Endometrium (tissue), 2 donors: ENCODE data around the gene GJA5.

ENCODE experiments used
- FAIRE-seq: peaks from 2 replicates; lab custom pipeline; 2012; peaks lifted over from hg19 to GRCh38; lab: Jason Lieb, UNC
- donor health status: control.
- donor health status: control.

Gene GJA5

DNA sequence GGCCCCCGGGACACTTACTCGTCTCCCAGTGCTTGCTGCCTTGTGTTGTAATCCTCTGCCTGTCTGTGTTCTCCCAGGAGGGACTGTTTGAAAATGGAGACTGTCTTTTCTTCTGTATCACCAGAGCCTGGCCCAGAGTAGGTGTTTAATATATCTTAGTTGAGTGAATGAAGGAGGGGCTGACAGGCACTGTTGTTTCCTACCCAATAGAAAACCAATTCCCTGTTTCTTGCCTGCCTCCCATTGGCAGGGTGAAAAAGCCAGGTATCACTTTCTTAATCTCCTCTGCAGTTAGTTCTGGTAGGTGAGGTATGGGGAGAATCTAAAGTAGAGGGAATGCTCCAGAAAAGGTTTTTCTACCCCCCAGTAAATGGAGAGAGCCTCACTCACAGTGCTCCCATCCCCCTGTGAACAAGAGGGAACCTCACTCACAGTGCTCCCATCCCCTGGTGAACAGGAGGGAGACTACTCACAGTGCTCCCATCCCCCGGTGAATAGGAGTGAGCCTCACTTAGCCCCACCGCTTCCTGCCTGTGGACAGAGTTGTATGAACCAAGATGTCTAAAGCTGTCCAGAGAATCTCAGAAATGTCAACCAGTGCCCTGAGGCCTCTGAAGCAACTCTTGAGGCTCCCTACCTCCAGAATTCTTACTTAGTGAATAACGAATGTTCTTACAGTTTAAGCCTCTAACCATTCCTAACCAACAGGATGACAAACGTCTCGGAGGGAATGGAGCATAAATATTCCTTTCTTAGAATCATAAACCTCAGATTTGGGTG lies at the start of gene GJA5:
GJA5 (minus strand) TSS at position 122 of the 780 bp plus-strand sequence. CDS start 1,364 bp downstream, outside the sequence.
- FAIRE-seq, result no peak

DNA sequence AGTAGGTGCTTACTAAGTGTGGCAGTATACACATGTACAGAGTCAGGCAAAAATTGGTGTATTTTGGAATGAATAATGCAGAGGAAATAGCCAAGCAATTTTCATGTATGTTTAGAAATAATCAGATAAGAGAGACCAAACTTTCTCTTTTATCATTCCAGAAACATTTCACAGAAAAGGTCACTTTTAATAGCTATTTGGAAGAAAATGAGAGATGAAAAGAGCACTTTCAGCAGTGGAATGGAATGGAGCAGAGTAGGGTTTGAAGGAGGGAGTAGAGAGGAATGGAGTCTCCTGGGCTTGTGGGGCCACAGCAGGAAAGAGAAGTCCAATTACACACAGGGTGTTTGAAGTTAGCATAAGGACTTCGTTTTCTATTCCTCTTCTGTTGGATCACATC lies 48.8 kb upstream of the GJA5 start:
- no peak for FAIRE-seq

DNA sequence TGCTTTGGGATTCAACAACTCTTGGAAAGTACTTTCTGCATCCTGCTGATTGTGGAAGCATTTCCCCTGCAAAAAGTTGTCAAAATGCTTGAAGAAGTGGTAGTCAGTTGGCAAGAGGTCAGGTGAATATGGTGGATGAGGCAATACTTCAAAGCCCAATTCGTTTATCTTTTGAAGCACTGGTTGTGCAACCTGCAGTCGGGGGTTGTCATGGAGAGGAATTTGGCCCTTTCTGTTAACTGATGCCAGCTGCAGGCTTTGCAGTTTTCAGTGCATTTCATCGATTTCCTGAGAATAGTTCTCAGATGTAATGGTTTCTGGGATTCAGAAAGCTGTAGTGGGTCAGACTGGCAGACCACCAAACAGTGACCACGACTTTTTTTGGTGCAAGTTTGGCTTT lies 47.6 kb upstream of the GJA5 start:
- FAIRE-seq, result no peak

DNA sequence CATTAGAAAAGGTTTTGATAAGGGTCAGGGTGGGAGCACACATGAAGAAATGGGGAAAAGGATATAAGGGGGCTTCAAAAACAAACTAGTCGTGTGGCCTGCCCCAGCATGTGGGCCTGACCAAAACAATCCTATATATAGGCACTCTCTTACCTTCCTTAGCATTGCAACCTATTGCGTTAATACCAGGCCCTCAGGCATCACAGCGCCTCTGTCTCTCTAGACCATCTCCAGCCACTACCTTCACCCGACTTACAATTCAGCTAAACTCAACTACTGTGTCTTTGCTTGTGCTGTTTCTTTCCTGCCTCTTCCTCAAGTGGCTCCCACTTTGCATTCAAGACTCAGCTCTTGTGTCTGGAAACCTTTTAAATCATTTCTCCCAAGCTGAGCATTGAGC lies 47.0 kb upstream of the GJA5 start:
- no peak for FAIRE-seq

DNA sequence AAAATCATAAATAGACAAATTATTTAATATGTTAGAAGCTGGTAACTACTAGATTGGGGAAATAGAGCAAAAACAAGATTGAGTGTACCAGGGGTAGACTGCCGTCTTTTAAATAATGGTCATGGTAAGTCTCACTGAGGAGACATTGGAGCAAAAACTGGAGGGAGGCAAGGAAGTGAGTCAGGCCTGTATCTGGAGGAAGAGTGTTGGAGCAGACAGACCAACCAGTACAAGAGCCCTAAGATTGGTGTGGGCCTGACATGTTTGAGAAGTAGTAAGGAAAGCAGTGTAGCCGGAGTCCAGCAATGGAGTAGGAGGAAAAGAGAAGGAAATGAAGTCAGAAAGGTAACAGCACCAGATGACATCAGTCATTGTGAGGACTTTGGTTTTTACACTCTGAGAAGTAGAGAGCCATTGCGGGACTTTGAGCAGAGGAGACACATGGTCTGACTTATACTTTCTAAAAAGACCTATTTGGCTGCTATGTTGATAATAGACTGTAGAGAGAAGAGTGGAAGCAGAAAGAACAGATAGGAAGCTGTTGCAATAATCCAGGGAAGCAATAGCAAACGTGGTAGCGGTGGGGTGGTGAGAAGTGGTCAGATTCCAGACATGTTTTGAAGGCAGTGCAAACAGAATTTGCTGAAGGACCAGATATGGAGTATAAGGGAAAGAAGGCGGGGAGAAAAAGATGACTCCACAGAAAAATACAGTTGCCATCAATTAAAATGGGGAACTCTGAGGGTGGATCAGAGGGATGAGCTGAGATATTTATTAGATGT lies 44.7 kb upstream of the GJA5 start:
- FAIRE-seq, result no peak

DNA sequence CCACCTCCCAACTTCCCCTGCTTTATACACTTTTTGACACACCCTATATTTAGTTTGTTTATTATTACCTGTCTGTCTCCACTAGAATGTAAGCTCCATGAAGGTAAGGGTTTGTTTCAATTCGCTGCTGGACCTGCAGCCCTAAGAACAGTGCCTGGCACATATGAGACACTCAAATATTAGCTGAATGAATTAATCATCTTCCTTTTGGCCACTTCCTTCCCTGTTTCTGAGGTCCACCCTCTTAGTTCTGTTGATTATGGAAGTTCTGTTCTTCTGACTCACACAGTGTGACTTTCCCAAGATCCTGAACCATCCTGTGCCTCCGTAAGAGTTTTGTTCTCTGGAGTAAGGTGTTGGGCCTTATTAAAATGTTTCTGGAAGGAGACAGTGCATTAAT lies 40.4 kb upstream of the GJA5 start:
- no peak for FAIRE-seq

DNA sequence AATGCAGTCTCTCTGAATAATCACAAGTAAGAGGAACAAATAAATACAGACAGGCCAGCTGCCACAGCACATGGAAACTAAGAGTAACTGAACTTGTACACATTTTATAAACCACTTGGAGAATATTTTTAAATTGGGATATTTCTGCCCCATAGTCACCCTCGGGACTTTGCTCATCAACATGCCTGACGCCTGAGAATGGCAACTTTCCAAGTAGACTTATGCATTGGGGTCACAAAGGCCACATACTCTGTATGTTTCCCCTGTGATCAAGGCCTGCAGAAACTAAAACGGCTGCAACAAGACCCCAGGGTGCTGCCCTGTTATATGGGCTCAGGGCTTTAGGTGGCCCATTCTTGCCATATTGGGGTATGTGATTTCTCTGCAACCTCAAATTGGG lies 38.3 kb upstream of the GJA5 start:
- FAIRE-seq, result no peak

DNA sequence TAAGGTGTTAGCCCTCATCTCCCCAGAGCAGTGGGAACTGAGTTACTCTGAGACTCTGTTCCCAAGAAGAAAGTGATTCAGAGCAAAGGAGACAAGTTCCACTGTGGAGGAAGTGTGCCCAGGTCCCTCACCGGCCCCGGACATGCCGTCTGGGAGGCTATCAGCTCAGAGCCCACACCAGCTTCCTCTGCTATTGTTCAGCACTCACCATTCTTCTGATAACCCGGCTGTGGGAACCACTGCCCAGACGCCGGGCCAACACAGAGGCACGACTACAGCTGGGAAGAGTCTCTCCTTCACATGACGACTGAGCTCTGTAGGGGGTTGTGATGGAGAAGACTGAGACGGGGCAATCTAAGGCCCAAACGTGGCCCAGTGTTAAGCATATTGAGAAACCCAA lies 34.2 kb upstream of the GJA5 start:
- no peak for FAIRE-seq

DNA sequence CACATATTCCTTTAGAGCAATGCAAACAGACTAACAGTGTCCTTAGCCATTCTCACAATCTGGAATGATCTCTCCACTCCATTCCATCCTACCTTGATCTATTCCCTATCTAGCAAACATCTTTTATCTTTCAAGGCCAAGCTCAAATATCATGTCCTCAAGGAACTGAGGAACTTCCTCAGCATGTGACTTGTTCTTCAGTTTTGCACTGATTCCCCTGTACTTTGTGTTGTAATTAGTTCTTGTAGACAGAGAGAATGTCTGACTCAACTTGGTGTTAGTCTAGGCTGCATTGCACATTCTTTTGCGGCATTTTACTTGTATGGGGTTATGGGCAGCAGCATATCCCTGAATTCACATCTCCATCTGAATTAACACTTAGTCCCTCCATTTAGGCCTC lies 31.5 kb upstream of the GJA5 start:
- no peak for FAIRE-seq

DNA sequence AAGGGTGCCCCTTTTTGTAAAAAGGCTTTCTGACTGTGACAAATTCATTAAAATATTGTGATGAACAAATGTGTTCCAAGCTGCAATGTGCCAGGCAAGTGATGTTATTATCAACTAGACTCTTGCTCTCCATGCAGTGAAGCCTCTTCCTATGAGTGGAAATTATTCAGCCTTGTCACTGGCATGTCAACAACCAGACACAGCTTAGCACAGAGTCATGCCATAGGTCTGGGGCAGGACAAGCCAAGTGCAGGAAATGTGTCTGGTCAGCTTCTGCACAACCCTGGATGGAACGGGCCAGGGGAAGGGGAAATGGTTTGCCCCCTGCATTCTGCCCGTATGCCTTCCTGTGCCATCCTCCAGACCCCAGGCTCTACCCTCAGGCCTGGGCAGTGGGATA lies 27.4 kb upstream of the GJA5 start:
- FAIRE-seq, result no peak

DNA sequence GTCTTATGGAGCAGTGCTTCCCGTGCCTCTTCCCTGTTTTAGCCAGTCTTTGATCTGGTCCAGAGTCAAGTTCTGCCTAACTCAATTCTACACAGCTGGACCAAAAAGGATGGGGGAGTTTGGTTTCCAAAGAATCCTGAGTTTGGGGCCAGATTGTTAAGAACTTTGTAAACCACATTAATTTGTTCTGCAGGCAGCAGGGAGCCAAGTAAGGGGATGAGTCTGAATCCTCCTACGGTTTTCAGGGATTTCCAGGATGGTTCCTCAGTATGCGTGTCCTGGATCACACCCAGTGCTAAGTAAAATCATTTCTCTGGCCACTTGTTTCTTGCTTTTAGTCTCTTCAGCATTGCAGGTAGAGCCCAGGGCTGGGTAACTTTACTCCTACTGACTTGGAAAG lies 26.1 kb upstream of the GJA5 start:
- FAIRE-seq, result no peak

DNA sequence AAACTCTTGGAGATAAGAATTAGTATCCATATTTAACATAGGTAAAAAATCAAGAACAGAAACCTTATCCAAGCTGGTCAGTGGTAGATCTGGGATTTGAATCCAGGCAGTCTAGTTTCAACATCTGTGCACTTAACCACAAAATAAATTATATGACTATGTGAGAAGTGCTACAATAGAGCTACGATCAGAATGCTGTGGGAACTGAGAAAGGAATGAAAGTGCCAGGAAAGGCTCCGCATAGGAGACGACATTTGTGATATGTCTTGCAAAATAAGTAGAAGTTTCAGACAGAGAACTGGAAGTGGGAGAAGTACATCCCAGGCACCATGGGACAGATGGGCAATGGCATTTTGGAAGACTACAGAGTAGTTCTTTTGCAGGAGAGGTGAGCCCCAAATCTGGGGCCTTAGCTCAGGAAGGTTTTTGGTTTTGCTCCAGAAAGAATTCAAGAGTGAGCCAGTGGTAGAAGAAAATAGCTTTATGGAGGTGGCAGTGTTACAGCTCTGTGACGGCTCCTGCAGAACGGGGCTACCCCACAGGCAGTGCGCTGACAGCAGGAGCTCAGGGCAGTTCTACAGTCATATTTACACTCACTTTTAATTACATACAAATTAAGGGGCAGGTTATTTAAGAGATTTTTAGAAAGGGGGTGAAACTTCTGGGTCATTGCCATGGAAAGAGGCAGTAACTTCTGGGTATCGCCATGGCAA lies 25.5 kb upstream of the GJA5 start:
- no peak for FAIRE-seq

DNA sequence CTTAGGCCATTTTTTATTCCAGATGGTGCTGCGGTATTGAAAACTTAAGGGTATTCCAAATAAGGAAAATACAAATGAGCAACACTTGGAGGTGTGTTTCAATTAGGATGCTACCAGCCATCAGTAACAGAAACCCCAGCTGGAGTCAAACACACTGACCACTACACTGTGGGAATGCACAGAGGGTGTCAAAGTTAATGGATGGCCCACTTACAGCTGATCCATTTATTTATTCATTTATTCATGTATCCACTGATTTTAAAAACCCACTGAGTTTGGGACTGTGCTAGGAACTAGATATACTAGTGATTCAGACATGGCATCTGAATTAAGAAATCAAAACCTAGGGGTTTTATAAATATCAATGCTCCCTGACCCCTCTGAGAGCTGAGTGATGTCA lies 24.5 kb upstream of the GJA5 start:
- no peak for FAIRE-seq

DNA sequence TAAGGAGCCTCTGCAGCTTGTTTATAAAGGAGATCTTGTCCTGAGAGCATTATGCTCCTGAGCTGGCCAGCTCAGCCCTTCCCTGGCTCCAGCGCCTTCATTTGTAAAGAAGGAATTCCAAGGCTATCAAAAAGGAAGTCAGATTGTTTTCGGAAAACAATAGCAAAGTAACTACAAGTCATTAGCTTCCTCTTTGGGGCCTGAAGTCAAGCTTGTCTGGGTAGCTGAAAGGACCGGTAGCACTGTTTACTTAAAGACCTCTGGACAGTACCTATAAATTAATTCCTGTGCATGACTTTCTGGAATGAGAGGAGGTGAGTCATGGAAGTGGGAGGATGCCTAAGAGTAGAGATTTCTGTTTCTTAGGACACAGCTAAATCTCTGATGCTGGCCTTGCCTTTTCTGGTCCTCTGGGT lies 20.7 kb upstream of the GJA5 start:
- FAIRE-seq, result no peak

DNA sequence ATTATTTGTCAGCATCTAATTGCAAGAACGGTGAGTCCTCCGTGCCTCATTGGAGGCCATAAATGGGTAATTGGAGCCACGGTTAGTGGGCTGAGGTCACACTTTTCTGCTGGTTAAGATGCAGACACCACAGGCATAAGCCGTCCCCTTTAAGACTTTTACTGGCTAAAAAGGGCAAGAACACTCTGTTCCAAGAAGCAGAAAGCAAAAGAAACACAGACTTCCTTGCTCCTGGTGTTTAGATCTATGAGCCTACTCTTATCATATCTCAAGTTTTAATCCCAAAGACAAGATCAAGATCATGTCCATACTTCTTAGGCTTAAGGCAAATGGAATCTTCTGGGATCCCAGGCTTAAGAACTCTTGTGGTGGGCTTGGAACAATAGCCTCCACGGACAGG lies 17.3 kb upstream of the GJA5 start:
- no peak for FAIRE-seq

DNA sequence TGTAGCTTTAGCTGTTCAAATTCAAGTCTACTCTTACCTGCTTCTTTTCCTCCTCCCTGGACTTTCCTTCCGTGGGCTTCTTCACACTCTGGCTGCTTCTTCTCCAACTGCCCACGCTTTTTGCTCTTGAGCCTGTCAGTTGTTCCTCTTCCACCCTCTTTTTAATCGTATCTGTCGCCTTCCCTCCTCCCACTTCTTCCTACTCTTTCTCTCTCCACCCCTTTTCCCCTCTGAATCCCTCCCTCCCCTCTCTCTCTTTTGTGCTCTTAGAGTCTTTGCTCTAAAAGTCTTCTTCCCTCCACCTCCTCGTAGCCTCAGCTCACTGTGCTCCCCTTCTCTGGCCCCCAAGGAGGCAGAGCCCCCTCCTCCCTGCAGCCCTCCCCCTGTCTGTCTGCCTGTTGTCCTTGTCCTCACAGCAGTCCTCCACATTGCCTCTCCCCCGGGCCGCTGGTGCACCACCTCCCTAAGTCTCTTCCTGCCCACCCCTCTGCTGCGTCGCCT lies 12.9 kb upstream of the GJA5 start:
- no peak for FAIRE-seq

DNA sequence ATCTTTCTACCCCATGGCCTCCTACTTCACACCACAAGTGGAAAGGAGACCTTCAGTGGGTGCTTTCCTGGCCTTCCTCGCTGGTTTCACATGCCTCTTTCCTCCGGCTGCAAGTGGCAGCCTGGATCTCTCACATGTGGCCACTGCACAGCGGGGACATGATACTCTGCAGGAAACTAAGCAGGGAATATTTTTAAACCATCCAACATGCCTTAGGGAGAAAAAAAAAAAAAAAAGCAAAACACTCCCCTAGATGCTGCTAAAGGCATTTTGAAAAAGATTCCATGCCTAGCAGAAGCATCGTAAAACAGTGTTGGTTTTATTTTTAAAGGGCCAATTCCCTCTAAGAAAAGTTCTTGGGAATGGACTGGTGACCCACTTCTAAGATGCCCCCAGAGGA lies 12.2 kb upstream of the GJA5 start:
- FAIRE-seq, result no peak

DNA sequence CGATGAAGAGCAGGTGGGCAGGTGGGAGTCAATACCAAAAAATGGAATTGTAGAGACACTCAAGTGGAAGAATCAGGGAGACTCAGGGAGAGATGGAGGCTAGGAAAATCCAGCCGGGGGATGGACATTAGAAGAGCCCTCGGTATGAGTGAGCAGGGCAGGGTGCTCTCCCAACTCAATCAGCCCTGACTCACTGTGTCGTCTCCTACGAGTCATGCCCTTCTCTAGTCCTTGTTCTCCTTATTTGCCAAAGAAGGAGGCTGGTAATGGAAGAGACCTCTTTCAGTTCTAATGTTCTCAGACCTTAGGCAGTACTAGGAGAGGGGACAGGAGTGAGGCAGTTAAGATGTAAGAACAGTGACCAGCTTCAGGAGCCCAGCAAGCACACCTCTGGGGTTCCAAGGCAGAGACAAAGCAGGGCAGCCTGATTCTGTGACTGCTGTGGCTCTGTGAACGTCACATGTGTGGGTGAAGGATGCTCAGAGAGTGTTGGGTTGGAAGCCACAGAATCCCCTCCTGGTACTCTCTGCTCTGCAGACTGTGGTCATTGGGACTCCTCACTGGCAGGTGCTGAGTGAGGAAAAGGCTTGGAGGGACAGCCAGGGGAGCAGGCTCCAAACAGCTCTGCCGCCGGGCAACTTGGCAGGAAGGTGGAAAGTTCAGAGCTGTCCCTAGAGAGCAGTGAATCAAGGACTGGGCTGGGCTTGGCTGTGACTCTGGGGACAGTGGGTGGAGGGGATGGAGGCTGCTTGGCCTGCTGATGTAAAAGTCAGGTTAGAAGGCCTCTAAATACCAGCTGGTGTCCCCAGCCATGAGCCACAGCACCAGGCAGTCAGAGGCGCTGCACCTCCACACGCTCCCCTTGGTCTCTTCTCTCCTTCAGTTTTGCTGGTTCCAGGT lies 11.1 kb upstream of the GJA5 start:
- no peak for FAIRE-seq

DNA sequence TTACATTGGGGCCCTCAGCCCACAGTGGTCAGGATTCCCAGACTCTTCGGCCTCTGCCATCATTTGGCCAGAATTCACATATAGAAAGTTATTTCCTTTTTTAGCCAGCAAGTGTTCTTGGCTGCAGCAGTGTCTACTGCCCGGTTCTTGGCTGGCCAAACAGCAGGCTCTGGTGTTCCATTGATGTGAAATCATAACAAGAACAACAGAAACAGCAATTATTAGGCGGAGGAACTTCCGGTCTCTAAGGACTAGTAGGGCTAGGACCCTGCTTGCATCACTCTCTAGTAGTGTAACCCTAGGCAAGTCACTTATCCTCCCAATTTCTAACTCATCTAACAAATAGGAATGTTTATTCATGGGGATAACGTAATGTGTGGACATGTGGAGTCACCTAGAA lies 8.7 kb upstream of the GJA5 start:
- FAIRE-seq, result no peak

DNA sequence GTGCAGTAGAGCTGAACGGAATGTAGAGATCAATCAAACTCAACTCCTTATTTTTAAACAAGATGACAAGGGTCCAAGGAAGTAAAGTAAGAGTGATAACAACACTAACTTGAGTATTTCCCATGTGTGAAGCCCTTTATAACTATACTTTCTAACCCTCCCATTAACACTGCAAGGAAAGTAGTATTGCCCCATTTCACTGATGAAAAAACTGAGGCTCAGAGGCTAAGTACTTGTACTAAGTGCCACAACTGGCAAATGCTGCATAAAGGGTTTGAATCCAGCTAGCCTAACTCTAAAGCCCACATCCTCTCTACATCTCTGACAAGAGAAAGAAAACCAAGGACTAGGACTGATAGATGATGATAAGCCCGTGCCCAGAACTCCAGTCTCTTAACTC lies 8.2 kb upstream of the GJA5 start:
- FAIRE-seq, result no peak

DNA sequence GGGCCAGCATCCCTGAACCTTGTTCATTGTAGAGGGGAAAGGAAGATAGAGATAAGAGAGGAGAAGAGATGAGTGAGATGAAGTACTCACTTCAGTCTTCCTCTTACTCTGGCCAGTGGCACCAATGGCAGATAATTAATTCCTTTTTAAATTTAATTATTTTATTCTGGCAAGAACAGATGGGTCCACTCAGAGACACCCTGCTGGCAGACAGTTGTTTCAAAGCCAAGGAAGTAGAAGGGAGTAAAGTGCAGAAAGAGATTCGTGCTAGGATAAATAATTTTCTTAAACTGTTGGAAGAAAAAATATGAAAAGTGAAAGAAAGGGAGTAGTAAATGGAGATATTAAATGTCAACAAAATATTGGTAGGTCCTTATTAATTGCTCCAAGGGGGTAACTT lies 7.7 kb upstream of the GJA5 start:
- FAIRE-seq, result no peak
